CD4-positive, alpha-beta T cell treated with Interleukin-15 for 1 hour (primary cell): ENCODE data around the gene NGB.
"Not testable (repeated sequence)": the region's sequence is repeated elsewhere in the genome, so short reads cannot be mapped to it uniquely, and the experiment has no call there.

Experiments used
- DNase-seq: peaks from one replicate; pipeline ENCODE4 v3.0.0-alpha.2; 2020

NGB gene

DNA sequence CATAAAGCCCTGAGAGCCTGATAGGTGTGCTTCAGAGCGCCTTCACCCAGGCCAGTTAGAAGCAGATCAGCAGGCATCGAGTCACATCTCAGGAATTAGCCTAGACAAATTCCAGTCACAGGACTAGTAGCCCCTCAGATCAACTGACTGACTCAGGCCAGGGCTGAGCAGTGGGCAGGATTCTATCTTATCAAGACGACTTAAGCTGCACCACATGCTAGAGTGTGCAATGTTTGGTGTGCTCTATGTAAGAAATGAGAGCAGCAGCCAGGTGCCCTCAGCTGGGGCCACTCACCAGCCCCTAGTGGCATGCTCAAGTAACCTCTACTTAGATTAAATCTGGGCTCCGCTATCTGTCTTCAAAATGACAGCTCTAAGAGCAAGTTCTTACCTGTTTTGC lies 19.7 kb upstream of the NGB start:
- DNase-seq: no peak

DNA sequence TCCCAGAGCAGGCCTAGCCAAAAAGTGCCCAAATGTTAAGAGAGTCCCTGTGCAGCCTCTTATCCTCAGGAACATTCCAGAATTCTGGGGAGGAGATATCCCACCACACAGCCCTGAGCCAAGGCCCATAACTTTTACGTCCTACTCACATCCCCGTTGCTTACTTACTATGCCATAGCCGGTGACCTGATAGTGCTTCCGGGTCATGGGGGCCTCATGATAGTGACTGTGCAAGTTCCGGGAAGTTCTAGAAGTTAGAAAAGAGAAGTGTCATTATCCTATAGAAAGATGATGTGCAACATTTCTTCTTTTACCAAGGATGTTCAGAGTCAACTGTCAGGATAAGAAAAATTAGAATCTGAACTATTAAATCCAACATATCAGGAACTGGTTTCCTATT lies 15.6 kb upstream of the NGB start:
- no peak for DNase-seq

DNA sequence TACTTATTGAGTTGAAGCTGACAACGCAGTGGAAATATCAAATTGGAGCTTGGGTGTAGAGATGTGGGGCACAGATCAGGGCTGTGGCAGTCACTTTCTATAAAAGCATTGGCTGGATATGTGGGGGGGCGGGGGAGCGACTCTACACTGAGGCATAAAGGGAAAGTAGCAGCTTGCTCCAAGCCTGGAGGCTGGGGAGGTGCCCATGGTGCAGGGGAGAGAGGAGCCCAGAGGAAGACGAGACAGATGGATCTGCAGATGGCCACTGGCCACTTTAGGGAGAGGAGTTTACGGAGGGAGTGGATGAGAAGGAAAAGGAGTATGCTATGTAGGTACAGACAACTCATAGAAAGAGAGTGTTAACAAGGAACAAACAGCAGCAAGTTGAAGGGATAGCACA lies 13.5 kb upstream of the NGB start:
- no peak for DNase-seq

DNA sequence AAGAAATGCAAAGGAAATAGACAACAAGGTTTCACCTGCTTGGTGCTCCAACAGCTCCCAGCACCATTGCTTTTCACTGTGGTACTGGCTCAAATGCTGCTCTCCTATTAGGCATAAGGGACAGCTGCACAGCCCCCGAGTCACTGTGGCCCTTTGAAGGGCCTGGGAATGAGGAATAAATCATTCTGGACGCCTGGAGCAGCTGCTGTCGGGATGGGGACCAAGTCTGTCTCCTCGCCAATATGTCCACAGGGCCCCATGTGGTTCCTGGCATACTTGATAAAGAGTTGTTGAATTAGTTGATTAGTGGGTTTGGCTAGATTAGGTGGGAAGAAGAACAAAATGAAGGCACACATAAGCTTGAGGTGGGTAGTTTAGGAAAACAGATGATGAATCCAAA lies 13.1 kb upstream of the NGB start:
- no peak for DNase-seq

DNA sequence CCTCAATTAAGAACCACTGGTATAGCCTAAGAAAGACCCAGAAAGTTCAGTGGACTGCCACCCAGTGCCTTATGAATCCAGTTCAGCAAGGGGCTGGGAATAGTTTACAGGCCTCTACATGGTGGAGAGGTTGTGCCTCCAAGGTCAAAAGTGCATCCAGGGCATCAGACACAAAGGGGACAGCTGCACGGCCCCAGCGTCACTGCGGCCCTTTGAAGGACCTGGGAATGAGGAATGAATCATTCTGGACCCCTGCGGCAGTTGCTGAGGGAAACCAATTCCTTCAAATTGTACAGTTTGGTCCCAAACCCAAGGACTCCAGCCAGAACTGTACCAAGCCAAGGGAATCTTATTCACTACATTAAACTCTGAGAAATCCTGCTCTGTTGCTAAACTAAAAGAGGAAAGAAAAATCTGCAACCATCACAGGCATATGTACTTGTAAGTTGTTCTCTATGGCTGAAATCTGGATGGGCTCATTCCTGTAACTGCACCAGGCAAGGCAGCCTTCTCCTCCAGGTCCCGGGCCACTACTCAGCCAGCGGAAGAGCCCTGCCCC lies 10.9 kb upstream of the NGB start:
- no peak for DNase-seq

DNA sequence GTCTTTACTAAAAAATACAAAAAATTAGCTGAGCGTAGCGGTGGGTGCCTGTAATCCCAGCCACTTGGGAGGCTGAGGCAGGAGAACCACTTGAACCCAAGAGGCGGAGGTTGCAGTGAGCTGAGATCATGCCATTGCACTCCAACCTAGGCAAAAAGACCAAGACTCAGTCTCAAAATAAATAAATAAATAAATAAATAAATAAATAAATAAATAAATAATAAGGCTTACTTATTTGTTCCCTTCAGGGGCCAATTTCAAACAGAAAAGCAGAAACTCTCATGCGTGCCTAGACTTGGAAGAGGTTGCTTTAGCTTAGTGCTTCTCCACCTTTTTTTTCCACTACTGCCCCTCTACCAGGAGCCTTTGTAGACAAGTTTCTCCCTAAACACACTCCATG lies 9.9 kb upstream of the NGB start:
- not testable (repeated sequence) for DNase-seq

DNA sequence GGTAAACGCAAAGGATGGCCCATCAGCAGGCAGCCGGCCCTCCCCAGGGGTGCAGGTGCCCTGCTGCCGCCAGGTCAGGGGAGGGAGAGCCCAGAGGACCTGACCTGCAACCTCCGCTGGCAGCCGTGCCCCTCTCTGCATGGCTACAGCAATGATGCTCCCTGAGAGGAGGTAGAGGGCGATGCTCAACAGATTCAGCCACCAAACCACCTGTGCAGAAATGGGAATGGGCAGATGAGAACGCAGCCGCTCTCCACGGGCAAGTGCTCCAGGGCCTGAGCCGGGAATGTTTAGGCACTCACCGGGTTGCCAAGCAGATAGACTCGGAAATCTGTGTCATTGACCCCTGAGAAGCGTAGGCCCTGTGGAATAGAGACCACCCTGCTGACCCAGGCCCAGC lies 8.7 kb upstream of the NGB start:
- no peak for DNase-seq

DNA sequence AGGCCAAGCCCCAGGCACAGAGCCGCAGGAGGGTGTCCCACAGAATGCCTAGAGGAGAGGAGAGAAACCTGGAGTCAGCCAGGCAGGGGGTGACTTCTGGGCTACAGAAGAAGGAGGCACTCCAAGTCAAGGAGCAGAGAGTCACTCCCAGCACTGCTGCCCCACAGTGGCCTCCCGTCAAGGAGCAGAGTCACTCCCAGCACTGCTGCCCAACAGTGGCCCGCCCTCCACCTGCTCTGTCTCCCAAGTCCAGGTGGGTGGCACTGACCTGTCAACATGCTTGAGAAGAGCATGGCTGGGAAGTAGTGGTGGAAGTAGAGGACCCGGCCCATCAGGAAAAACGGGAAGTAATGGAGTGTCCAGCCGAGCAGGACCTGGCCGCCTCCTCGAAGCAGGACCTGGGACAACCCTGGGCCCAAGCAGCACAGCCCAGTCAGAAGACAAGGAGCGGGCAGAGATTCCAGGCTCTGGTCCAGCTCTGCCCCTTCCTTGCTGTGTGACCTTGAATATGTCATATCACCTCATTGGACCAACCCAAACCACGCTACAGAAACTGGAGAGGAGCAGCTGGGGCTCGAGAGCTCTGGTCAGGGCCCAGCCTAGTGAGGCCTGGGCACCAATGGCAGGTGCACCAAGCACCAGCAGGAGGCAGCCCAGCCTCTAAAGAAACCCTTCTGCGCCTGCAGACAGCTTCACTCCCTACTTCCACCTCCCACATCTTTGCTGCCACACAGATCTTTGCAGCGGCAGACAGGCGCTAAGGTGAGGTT lies 7.6 kb upstream of the NGB start:
- no peak for DNase-seq

DNA sequence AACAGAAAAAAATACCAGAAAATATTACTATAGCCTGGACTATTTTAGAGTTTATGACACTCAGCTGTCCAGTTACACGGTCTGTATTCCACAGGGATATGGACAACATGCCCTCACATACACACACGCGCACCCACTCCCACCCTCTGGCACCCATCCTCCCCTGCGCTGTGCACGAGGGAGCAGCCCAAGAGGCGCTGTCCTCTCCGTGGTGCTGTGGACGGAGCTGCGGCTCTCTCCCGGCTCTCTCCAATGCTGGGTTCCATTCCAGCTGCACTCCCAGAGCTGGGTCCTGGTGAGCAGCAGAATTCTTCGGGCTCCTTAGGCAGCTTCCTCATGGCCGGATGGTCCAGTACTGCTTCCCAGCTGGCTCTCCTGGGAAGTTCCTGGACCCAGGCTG lies 6.0 kb upstream of the NGB start:
- DNase-seq: no peak

DNA sequence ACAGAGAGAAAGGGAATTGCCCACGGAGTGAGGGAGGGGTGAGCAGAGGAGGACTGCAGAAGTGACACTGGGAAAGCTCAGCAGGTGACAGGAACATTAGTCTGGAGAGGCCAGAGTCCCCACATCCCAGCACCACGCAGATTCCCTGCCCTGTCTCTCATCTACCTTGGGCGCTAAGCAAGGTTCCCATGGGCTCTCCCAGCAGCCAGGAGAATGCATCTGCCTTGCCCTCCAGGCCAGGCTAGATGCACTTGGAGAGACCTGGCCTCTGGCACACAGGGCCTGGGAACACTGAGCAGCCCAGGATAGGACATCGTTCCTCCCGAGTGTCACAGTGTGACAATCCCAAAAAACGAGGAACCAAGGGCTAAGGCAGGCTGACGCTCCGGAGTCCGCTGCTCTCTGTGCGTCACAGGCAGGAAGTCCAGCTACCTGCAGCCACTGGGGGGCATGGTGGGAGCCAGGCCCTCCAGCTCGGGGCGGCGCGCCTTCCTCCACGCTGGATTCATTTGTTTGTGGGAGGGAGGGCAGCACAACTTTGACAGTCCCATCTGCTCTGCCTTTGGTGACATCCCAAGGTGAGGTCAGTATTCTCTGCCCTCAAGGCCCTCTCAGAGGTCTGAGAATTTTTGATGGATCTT lies 5.4 kb upstream of the NGB start:
- DNase-seq: no peak

DNA sequence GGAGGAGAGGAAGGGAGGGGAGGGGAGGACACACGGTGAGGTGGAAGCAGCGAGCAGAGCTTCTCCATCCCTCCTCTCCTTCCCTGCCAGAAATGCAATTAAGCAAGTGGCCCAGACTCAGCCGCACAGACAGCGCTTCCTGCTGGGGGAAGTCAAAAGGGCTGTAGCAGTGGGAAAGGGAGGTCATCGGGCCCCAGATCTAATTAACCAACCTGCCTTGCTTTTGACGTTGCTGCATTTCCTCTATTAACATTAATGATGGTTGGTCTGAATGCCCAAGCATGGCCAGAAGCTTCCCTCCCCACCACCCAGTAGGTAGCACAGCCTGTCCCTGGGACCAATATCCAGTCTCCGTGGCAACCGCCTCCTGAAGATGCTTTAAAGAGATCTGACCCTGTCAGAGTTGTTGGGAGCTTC lies 4.6 kb upstream of the NGB start:
- no peak for DNase-seq

DNA sequence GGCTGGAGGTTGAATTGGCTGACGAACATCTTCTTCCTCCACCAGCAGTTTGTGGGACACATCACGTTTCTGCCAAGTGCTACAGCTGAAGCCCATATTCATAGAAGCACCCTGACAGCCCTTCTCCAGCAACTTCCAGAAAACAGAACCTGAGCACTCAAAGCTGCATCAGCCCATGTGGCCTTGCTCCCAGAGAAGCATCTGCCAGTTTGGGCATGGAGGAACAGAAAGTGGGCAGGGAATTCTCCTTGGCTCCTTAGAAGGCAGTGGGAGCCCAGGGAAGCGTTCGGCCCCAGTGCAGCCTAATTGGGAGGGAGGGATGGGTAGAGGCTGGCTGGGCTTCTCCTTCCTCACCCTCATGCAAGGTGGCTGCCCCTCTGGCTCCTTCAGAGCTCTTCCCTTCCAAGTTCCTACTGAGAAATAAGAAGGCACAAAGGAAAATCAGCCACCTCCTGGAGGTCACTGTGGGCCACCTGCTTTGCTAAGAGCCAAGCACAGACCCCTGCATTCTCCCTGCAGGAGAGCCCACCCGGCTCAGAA lies 4.1 kb upstream of the NGB start:
- no peak for DNase-seq

DNA sequence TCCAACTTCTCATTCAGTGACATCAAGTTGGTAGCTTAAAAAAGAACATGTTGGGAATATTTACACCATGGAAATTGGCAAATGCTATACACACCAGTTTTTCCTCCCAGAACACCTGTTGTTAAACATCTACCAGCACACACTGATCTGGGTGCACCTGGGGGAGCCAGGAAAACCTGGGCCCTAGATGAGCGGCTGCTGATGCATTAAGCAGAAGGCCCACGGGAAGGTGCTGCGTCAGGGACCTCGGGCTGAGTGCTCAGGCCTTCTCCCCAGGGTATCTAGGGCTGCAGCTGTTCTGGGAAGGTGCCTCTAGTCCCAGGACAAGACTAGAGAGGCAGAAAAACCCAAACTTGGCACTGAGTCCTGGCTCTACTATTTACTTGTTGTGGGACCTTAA lies 2.8 kb upstream of the NGB start:
- DNase-seq: no peak

DNA sequence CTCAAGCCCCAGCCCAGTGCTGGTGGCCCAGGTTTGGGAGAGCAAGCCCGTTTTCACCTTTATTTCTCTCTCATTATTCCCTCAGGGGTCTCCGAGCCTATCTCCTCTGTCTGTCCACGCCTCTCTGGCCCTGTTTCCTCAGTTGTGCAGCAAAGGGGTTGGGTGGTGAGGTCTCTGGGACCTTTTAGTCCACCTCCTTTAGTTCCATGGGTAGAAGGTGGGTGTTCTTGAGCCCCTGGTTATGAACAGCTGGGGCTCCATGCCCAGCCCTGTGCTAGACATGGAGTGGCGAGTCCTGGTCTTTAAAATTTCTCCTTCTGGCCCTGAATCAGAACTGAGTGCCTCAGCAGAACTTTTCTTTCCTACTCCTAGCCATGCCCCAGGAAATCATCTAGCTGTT lies 1.3 kb upstream of the NGB start:
- no peak for DNase-seq

DNA sequence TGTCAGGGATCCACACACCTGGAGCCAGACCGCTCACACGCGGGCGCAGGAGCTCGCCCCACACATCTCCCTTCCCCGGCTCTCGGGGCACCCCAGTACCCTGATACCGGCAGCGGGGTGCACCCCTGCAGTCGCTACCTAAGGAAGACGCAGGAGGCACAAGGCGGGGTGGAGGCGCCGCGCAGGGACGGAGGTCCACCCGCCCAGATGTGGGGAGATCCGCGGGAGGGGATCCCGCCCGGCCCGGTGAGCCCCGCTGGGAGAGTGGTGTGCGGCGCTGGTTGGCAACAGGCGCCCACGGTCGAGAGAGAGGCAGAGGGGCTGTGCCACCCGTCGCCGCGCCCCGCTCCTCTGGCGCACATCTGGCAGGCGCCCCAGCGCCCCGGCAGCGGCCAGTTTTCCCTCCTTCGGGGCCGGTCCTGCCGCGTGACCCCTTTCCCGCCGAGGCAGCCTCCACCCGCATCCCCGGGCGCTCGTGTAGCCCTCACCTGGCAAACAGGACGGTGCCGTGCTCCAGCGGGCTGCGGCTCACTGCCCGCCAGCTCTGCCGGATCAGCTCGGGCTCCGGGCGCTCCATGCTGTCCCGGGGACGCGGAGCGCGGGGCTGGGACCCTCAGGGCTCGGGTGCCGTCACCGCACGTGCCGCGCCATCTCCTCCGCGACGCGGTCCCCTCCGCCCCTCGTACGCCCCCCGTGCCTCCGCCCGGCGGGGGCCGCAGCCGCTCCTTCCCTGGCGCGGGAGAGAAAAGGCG lies 469 bp downstream of the NGB start:
- DNase-seq: no peak

DNA sequence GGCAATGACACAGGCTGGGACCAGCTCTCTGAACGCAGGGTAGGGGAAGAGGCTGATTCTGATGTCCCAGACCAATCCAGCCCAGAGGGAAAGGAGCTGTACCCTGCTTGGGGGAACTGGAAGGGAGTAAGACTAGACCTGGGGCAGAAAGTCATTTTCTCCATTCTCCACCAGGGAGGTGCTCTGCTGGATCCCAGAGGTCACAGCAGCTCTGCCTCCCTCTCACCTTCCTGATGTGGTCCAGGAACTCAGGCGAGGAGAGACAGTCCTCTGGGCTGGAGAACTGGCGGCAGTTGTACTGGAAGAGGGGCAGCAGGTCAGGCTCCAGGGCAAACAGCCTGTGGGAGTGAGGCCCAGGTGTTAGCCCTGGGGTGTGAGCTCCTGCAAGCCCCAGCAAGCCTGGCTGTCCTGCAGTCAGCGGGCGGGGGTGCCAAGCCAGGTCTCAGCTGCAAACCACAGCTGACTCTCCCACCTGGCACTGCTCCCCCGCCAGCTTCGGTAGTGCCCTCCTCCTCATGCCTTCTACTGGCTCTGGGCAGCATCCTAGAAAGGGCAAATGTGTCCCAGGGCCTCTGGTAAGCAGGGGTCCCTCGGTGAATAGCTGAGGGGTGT lies 1.9 kb downstream of the NGB start:
- no peak for DNase-seq

DNA sequence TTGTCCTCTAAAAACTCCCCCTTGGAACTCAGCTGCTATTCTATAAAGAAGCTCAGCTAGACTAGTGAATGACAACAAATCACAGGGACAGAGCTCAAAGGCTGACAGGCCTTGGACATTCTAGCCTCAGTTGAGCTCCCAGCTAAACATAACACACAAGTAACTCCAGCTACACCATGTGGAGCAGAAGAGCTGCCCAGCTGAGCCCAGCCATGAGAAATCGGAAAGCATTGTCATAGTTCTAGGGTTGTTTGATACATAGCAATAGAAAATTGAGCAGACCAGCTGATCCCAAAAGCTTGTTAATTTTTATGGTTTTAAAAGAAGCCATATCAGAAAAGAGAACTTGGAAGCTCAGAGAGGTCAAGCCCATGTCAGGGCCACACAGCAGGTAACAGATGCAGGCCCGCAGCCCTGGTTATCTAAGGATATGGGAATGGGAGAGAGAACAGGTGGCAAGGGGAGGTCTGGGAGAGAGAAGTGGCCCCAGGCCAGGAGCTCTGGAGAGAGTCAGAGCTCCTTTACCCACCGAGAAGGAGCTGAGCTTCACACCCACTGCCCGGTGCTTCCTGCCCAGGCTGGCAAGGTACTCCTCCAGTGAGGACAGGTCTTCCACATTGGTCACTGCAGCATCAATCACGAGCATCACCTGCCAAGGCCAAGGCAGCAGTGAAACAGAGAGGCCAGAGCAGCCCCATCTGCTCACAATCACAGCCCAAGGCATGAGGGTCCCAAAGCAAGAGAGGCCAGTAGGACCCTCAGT lies 2.9 kb downstream of the NGB start:
- DNase-seq: no peak

DNA sequence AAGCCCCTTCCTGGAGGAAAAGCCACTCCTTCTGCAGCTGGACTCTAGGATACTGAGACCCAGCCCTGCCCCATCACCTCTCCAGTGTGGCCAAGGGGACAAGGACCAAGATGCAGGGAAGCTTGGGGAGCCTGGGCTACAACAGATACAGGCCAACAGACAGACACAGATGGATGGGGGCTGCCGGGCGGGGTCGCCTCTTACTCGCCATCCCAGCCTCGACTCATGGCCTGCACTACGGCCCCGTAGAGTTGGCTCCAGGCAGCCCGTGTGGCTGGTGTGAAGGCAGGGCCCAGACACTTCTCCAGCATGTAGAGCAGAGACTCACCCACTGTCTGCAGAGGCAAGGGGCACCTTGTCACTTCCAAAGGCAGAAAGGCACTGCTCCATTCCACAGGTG lies 4.7 kb downstream of the NGB start:
- DNase-seq: no peak

DNA sequence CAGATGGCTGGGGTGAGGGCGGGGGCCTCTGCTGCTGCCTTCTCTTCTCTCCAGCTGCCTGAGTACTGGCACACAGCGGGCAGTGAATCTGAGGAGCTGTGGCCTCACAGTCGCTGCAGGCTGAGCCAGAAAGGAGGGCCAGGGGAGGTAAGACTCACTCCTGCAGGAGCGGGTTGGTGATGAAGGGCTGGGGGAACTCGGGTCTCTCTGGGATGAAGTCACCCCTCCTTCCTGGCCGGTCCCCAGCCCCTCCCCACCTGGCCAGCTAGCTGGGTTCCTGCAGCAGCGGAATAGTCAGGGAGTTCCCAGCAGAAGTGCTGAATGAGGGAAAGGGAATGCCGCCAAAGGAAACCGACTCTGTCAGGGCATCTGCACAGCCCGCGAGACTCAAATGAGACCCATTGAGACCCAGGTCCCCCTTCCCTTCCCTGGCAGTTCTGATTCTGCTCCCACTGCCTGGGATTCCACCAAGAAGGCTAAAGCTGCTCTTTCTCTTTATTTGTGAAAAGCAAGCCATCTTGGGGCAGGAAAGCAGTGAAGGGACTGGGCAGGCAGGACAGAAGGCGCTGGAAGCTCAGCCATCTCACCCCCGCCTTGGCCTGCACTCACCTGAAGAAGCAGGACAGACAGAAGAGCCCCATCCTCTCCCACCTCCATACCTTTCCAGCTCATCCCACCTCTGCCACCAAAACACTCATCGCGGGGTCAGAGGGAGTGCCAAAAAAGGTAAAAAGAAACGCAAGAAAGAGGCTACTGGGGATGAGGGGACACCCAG lies 5.3 kb downstream of the NGB start:
- no peak for DNase-seq

DNA sequence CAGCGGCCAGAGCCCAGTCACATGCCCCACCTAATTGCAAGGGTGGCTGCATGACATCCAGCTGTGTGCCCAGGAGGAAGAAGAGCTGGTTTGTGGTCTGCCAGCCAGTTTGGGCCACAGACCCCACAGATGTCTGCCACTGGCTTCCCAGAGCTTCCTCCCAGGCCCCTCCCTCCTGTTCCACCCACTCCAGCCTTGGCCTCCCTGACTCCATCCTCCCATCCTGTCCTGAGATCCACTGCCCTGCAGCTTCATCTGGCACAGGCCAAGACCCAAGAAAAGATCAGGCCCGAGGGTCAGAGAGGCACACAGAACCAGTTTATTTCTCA lies 5.9 kb downstream of the NGB start:
- no peak for DNase-seq

DNA sequence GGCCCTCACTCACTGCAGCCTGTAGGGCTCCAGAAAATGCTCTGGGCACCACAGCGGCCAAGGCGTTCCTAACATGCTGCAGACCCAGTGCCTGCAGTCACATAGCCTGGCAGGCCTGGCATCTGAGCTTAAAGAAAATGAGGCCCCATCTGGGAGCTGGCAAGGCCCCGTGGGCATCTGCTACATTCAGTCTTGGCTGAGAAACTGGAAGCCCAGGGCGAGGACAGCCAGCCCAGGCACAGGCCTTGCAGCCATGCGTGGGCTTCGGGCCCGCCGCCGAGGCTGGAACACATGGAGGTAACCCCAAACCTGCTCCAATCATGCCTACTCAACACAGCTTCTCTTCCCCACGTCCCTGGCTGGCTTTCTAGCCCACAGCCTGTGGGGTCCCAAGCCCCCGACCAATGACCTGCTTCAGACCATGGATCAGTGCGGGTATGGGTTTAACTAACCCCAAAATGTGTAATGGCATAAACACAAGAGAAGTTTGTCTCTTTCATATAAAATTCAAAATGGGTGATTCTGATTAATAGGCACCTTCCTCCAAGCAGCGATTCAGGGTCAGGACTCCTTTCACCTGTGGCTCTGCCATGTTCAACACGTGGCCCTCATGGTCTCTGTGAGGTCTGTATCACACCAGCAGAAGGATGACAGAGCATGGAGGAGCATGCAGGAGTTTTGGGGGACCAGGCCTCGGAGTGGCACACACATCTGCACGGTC lies 6.4 kb downstream of the NGB start:
- DNase-seq: no peak
